Measurements from ENCODE around the gene BORCS5.
"Not testable (repeated sequence)": the region's sequence is repeated elsewhere in the genome, so short reads cannot be mapped to it uniquely, and the experiment has no call there.

The BORCS5 gene

GRCh38 chr12:12461923-12462315 is 105.0 kb downstream of the BORCS5 start:
- no peak for DNase-seq (ENCODE audit: low spot score)

- DNase-seq (ENCODE audit: low spot score) = no peak
Observed at GRCh38 chr12:12465522-12465921, 108.6 kb downstream of the BORCS5 start.

- DNase-seq (ENCODE audit: low spot score) = no peak
Observed at GRCh38 chr12:12466157-12466556, 109.3 kb downstream of the BORCS5 start.

DNA sequence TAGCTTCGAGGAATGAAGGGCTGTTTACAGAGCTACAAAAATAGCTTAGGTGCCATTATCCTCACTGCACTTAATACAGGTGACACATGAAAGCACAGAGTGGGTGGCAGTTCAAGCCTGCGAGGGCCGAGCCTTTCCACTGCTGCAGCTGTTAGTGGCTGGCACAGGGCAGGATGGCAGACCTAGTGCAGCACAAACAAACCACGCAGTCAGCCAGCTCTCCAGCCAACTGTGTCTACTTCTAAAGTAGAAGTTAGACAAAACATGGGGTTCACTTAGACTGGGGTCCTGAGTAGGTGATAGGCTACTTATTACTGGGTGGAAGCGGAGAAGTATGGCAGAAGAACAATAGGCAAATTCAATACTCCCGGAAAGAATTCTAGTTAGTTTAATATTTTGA is 110.4 kb downstream of the BORCS5 start:
- no peak for DNase-seq (ENCODE audit: low spot score)

DNA sequence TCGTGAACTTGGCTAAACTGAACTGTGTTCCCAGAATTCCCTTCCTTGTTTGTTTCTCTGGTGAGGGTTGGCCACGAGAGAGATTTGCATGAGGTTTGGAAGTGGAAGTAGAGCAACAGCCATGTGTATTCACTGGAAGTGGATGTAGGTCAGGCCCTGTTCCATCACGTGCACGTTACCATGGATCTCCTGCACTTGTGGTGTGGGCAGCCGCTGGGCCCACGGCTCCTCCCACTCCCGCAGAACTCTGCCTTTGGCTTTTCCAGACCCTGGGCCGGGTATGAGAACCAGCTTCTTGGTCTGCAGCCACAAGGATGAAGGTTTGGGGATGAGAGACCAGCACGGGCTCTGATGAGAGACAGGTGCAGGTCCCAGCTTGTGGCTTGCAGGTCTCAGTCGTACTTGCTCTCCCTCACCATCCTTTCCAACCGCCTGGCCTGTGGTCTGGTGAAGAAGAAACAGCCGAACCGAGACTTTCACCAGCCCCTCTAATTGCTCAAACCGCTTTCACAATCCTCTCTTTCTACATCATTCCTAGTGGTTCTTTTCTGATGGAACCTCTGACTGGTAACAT is 110.9 kb downstream of the BORCS5 start:
- DNase-seq (ENCODE audit: low spot score) = no peak

DNA sequence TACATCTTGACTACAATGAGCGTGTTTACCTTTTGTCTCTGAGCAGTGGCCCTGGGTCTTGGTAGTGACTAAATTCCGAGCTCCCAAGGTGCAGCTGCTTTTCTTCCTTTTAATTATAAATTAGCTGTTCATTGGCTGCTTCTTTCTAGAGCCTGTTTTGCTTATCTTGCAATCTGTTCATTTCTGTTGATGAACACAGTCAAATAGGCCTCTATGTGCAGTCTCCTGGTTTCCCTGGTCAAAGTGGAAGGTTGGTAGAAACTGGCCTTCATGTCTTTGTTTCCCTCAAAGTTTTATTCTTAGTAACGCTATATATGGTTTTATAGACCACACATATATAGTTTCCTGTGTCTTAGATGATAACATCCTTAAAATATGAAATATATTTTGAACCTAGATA is 111.7 kb downstream of the BORCS5 start:
- DNase-seq (ENCODE audit: low spot score) = no peak

DNA sequence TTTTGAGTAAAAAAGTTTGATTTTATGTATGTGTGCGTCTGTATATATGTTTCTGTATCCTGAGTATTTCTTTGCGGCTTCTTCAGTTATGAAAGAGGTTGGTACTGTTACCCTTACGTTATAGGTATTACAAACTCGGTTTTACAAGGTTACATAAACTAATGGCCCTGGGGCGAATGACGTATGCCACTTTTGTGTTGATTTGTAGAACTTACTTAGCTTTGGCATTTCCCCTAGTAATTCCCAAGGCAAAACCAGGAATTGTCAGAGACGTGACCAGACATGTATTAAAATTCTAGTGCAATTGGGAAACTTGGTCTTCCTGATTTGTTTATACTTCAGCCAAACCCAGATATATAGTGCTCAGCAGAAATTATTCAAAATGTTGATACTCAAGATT is 112.5 kb downstream of the BORCS5 start:
- no peak for DNase-seq (ENCODE audit: low spot score)

- DNase-seq (ENCODE audit: low spot score) = no peak
Observed at GRCh38 chr12:12470751-12471306, 114.0 kb downstream of the BORCS5 start.

- not testable (repeated sequence) for DNase-seq (ENCODE audit: low spot score)
Observed at GRCh38 chr12:12471982-12472961, 115.4 kb downstream of the BORCS5 start.

DNA sequence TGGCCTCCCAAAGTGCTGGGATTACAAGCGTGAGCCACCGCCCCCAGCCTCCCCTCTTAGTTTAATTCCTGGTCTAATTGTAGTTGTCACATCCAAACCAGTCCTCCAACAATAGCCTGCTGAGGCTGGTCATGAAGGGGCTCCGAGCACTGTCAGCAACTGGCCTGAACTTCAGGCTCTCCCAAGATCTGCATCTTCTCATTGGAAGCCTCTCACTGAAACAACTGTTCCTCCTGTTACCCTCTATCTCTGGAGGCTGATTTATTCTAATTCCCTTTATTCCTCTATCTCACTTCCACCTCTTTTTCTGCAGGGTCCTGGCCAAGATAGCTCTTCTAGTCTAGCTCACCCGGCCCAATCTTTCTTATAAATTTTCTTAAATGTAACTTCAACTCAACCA is 116.3 kb downstream of the BORCS5 start:
- DNase-seq (ENCODE audit: low spot score) = no peak

DNA sequence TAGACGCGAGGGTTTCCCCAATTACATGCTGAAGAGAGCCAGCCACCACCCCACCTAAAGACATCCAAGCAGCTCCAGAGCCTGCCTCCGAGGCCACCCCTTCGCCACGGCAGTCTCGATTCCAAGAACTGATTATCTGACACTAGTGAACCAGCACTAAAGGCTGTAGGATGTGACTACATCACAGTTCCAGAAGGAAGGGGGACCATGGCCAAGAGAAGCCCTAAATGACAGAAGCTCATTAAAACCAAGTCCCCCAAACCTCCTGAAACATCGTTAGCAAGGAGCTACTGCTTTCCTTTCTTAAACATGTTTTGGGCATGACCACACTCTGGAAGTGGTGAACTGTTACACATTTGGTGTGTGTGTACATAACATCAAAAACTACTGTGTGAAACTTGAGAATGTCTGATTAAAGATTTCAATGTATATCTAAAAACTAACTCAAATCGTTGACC is 117.6 kb downstream of the BORCS5 start:
- DNase-seq (ENCODE audit: low spot score) = no peak

GRCh38 chr12:12474931-12475795 is 118.3 kb downstream of the BORCS5 start:
- DNase-seq (ENCODE audit: low spot score) = peak; percentile 27

DNA sequence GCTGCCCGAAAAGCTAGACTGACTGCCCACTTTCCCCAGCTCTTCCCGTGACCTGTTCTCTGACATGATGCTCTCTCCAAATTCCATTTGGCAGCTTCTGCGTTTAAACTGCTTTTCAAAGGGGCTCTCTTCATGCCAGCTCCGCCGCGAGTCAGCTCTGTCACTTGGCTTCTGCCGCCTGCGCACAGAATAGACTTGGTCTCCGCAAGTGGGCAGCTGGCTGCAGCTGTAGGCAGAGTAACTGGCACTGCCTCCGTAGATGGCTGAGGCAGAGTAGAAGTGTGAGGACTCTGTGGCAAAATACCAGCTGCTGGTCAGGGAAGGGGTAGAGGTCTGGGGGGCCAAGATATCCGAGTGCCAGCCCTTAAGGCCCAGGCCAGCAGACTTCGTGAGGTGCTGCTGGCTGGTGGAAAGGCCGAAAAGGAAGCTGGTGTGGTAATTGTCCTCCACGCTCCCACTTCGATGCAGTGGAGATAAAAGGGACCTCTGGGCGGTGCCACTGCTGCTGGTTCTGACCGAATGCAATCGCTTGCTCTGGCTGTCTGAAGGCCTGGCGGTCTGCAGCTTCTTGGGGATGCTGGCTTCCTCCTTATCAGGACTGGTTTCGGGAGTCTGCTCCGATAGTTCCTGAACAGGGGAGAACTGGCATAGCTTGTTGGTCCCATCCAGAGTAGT is 120.1 kb downstream of the BORCS5 start:
- DNase-seq (ENCODE audit: low spot score) = no peak

GRCh38 chr12:12477532-12477890 is 120.6 kb downstream of the BORCS5 start:
- no peak for DNase-seq (ENCODE audit: low spot score)

DNA sequence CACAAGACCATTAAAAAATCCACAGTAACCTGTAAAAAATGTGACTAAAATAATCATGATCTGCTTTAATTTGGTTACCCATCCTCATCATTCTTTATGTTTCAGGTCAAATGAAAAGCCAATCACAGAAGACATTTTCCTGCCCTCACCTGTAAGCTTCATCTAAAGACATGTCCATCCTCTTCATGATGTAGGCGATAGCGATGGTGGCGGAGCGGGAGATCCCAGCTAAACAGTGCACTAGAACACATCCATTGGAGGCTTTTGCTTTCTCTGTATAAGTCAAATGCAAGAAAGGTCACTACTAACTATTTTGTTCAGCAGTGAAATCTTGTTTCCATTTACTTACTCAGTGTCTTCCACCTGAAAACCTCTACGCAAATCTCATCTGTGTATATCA is 123.2 kb downstream of the BORCS5 start:
- DNase-seq (ENCODE audit: low spot score) = no peak

DNA sequence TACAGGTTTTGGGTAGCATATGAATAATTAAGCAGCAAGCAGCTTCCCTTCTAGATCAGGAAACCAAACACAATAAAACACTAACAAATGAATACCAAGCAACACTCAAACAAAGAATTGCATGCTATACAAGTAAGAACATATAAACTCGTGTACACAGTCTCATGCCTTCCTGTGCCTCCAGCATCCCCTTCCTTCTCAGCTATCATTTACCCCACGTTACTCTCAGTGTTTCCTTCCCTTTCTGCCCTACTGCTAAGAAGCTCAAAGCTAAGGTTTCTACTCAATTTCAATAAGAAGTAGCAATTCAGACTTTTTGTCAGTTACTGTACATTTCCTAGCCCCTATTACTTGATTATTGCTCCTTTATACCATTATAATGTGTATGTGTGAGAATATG is 124.8 kb downstream of the BORCS5 start:
- no peak for DNase-seq (ENCODE audit: low spot score)

GRCh38 chr12:12482150-12482761 is 125.4 kb downstream of the BORCS5 start:
- no peak for DNase-seq (ENCODE audit: low spot score)

GRCh38 chr12:12482959-12483358 is 126.1 kb downstream of the BORCS5 start:
- DNase-seq (ENCODE audit: low spot score) = no peak

DNA sequence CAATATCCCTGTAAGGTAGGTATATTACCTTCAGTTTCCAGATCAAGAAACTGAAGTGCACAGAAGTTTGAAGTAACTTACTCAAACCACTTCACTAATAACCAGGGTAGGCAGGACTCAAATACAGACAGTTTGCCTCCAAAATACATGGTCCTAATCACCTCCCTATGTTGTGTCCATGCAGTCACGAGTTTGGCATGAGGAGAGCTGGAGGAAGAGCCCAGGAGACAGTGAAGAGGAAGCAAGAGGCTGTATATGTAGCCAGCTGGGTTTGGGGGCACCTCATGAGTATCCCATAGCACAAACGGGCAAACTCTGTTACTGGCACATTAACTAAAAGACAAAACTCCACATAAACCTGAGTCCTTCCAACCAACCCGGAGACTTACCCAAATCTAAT is 126.6 kb downstream of the BORCS5 start:
- no peak for DNase-seq (ENCODE audit: low spot score)

DNA sequence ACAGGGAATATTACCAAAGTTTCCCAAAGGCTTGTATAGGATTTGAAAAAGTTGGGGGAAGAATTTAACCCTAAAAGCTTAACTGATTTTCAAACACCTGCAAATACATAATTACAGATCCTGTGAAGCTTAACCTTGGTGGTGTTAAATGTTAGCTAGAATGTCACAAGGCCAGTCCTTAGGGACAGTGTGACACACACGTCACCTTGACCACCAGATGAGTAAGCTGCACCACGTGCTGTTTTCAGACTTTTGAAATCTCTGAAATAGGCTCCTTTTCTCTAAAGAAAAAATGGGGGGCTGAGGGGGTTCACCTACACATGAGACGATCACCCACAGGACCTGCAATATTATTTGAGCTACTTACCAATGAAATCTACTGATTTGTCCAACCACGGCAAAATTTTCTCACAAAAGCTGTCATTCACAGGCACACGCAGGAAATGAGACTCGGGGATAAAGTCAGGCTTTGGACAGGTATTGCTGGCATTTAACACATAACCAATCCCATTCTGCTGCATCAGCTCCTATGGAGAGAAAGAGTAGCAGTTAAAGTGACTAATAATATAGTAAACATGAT is 129.9 kb downstream of the BORCS5 start:
- no peak for DNase-seq (ENCODE audit: low spot score)

GRCh38 chr12:12487490-12487889 is 130.6 kb downstream of the BORCS5 start:
- no peak for DNase-seq (ENCODE audit: low spot score)

Data from RKO (cell line).